GM21526 (cell line): ENCODE results near the gene KCP.

Experiments
- ATAC-seq: cut with Tn5 transposase; IDR thresholded peaks from one replicate; pipeline ENCODE4 v1.9.1; 2021; ENCODE audit warnings: moderate library complexity; ENCODE audit not compliant: unreplicated experiment, low FRiP score

KCP gene

GRCh38 chr7:128843938-128844621, 66.4 kb downstream of the KCP start:
- ATAC-seq = no peak

GRCh38 chr7:128842674-128843641, 67.6 kb downstream of the KCP start:
- no peak for ATAC-seq

GRCh38 chr7:128841921-128842673, 68.4 kb downstream of the KCP start:
- ATAC-seq = no peak

GRCh38 chr7:128841171-128841690, 69.3 kb downstream of the KCP start:
- no peak for ATAC-seq

GRCh38 chr7:128840326-128841170, 70.0 kb downstream of the KCP start:
- no peak for ATAC-seq

- no peak for ATAC-seq
These were observed 70.7 kb downstream of the KCP start for GRCh38 chr7:128839751-128840177.

GRCh38 chr7:128838981-128839731, 71.4 kb downstream of the KCP start:
- ATAC-seq = no peak

GRCh38 chr7:128838109-128838779, 72.3 kb downstream of the KCP start:
- ATAC-seq = no peak

GRCh38 chr7:128837521-128837921, 73.0 kb downstream of the KCP start:
- no peak for ATAC-seq

GRCh38 chr7:128836729-128837348, 73.7 kb downstream of the KCP start:
- ATAC-seq = no peak

- ATAC-seq = no peak
These were observed 74.5 kb downstream of the KCP start for GRCh38 chr7:128835790-128836641.

- ATAC-seq = no peak
These were observed 75.2 kb downstream of the KCP start for GRCh38 chr7:128835231-128835751.

- ATAC-seq = no peak
These were observed 76.6 kb downstream of the KCP start for GRCh38 chr7:128833946-128834325.

- no peak for ATAC-seq
These were observed 77.2 kb downstream of the KCP start for GRCh38 chr7:128833148-128833945.

GRCh38 chr7:128832880-128833147, 77.7 kb downstream of the KCP start:
- ATAC-seq = no peak
